DMS153 (cell line): ENCODE results near the gene CLN3.
A peak's percentile ranks its signal among the peaks of the same experiment; 100 is the strongest.
"Not testable (repeated sequence)": the region's sequence is repeated elsewhere in the genome, so short reads cannot be mapped to it uniquely, and the experiment has no call there.

Experiments
- DNase-seq: peaks from one replicate; lab custom pipeline; 2025; lab: John Stamatoyannopoulos, UW

Gene CLN3

DNA sequence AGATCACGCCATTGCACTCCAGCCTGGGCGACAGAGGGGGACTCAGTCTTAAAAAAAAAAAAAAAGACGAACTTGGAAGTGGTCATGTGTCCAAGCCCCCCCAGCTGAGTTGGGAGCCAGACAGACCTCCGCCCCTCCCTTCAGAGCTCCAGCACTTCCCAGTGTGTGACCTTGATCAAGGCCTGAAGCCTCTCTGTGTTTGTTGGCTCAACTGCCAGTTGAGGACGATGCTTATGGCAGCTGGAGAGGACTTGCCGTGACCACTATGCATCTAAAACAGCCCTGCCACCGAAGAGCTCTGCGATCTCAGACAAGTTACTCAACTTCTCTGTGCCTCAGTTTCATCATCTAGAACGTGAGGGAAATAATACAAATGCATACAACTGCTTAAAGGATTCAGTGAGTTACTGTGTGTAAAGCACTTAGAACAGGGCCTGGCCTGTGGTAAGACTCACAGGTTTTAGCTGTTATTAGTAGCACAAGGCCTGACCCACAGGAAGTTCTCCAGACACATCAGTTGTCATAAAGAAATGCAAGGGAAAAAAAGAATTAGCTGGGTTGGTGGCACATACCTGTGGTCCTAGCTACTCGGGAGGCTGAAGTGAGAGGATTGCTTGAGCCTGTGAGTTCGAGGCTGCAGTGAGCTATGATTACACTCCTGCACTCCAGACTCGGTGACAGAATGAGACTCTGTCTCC lies 21.8 kb upstream of the CLN3 start:
- no peak for DNase-seq

DNA sequence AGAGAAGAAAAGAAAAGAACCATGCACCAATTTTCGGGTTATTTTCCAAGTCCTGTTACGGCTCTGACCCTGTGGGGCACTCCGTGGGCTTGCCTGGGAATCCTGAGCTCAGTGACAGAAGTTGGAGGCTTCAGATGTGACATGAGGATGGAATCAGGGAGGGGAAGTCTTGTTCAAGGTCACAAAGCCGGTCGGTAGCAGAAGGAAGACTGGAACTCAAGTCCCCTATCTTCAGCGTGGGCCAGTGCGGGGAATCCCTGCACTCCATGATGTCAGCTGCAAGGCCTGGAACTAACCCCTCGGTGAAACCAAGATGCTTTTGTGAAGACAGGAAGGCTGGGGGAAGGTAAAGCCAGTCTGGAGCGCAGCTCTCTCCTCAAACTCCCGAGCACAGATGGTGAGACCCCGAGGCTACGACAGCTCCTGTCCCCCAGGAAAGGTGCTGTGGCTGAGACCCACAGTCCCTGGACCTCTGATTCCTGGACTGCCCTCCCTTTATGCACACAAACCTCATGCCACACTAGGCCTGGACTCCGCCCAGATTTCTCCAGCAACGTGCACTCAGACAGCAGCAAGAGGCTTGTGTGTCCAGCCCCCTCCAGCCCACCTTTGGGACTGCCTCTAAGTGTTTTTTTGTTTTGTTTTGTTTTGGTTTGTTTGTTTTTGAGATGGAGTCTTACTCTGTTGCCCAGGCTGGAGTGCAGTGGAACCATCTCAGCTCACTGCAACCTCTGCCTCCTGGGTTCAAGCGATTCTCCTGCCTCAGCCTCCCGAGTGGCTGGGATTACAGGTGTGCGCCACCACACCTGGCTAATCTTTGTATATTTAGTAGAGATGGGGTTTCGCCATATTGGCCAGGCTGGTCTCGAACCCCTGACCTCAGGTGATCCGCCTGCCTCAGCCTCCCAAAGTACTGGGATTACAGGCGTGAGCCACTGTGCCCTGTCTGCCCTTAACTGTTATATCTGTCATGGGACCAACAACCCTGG lies 20.2 kb upstream of the CLN3 start:
- DNase-seq: no peak

DNA sequence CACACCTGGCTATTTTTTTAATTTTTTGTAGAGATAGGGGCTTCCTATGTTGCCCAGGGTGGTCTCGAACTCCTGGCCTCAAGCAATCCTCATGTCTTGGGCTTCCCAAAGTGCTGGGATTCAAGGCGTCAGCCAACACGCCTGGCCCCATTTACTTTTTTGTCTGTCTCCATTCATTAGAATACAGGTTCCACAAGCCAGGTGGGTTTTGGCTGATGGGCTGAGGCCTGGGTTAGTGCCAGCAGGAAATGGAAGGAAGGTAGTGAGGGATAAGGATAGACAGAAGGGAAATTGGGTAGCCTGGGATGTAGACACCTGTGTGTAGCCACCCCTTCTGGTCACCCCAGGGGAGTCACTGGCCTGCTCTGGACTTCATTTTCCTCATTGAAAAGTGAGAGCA lies 19.2 kb upstream of the CLN3 start:
- DNase-seq: no peak

DNA sequence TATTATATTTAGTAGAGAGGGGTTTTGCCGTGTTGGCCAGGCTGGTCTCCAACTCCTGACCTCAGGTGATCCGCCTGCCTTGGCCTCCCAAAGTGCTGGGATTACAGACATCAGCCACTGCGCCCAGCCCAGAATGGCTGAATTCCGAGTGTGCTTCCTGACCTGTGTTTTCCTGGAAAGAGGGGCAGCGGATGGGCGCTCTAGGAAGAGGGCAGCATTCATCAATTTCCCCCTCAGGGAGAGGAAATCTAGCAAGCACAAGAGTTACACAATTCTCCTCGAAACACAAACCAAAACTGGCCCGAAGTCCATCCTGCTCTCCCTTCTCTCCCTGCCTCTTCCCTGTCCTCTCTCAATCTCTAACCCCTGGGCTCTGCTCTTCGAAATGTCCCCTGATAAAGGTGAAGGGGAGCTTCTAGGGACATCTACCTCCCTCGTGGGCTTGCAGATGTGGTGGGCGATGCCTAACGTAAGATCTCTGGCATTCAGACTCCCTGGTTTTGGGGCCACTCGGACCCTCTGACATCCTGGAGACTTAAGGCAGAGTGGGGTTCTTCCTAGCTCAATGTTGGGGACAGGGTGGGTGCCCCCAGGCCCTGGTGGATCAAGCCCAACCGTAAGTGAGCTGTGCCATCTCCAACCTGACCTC lies 13.7 kb upstream of the CLN3 start:
- no peak for DNase-seq

DNA sequence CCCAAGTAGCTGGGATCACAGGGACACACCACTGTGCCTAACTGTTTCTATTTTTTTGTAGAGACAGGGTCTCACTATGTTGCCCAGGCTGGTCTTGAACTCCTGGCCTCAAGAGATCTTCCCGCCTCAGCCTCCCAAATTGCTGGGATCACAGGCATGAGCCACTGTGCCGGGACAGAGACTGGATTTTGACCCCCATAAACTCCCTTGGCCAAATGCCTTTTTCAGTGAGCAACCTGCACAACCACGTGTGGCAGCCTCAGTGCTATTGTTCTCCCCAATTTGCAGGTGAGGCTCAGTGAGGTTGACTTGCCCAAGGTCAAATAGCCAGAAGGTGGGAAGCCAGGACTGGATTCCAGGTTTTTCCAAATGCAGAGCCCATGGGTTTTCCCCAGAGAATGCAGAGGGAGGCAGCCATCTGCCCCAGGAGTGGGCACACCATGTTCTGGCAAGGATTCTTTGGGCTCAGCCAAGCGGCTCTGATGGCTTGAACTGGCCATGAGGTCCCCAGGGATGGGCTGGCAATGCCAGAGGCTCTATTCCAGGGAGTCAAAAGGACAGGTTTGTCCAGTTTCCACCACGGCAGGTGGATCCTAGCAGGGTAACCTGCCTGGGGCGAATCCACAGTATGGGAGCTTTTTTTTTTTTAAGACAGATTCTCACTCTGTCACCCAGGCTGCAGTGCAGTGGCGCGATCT lies 13.0 kb upstream of the CLN3 start:
- DNase-seq: peak; percentile 26

DNA sequence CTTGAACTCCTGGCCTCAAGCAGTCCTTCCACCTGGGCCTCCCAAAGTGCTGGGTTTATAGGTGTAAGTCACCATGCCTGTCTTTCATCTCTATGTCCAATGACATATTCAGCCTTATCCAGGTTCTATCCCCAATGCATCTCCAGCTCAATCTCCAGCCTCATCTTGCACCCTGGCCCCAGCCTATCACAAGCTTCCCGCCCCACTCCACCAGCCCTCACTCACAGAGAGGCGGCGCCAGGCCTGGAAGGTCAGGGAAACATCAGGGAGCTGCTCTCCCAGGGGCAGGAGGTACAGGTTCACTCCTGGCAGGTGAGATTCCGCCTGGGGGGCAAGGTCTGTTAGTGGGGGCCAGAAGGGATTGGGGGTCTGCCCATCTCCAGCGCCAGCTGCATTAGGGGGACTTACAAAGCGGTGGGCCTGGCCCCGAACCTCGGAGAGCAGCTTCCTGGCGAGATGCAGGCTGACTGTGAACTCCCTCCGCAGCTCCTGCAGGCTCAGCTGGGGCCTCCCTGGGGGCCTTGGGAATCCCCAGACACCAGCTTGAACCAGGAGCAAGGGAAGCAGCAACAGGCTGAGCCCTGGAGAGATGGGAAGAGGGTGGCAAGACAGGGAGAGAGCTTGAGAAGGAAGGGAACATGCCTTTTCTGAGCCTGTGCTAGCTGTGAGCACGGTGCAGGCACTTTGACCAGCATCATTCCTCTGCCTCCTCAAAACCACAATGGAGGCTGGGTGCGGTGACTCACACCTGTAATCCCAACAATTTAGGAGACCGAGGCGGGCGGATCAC lies 11.8 kb upstream of the CLN3 start:
- DNase-seq: no peak

DNA sequence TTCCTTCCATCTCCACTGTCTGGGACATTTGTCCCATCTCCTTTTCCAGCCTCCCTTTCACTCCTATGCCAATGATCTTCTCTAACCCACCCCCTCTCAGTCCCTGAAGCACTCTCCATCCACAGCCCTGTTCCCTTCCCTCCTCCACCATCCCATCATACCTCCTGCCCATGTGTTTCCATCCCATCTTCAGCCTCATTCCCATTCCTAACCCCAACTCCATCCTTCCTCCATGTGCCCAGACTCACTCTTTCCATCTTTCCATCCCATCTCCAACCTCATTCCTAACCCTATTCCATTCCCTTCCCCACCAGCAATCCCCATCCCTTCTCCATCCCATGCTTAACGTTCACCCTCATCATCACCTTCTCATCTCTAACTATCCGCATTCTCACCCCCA lies 10.4 kb upstream of the CLN3 start:
- DNase-seq: no peak

DNA sequence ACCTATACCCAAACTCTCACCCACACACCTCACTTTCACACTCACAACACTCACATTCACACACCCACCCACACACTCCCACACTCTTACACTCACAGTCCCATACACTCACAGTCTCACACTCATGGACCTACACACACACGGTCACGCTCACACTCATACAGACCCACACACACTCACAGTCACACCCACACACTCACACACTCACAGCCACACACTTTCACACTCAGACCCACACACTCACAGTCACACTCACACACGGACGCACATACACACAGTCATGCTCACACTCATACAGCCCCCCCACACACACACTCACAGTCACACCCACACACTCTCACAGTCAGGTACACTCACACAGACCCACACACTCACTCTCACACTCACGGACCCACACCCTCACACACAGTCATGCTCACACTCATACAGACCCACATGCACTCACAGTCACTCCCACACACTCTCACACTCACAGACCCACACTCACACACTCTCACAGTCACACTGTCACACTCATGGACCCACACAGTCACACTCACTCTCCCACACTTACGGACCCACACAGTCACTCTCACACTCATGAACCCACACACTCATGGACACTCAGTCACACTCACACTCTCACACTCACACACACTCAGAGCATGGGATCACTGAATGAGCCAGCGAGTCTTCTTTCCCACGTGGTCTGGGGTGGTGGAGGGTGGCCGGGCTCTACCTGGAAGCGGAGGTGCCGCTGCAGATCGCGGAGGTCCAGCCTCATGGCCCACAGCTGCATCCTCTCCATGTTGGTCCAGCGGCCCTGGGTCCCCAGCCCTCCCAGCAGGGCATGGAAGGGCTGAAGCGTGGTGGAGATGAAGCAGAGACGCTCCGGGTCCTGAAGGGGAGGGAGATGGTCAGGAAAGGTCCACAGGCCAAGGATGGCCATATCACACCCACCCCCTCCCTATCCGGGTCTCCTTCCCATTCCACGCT lies 9.7 kb upstream of the CLN3 start:
- DNase-seq: no peak

DNA sequence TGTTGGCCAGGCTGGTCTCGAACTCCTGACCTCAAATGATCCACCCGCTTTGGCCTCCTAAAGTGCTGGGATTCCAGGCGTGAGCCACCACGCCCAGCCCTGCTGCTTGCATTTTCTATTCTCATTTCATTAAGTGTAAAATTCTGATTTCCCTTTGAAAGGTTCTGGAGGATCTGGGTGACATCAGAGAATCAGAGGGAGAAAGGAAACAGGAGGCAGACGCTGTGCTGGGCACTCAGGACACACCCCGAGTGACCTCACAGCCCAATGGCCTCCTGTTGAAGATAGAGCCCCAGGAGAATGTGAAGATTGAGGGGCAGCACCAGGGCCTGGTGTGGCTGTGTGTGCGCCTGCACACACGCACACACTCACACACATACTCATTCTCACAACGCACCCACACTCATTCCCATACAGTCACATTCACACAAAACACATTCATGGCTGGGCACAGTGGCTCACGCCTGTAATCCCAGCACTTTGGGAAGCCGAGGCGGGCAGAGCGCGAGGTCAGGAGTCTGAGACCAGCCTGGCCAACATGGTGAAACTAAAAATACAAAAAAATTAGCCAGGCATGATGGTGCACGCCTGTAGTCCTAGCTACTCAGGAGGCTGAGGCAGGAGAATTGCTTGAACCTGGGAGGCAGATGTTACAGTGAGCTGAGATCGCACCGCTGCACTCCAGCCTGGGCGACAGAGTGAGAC lies 8.8 kb upstream of the CLN3 start:
- not testable (repeated sequence) for DNase-seq

DNA sequence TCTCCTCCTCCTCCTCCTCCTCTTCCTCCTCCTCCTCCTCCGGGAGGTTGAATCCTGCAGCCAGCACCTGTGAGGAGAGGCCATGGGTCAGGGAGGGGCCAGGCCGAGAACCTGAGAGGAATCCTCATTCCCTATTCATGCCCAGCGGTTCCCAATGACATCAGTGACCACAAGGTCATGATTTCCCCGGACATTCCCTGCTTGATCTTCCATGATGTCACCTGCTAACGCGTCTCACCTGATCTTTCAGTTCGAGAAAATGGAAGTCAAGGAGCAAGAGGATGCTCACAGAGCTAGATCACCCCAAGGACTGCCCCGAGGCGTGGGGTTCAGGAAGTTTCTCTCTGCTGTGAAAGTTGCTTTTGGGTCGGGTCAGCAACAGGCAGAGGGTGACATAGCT lies 8.0 kb upstream of the CLN3 start:
- DNase-seq: no peak

DNA sequence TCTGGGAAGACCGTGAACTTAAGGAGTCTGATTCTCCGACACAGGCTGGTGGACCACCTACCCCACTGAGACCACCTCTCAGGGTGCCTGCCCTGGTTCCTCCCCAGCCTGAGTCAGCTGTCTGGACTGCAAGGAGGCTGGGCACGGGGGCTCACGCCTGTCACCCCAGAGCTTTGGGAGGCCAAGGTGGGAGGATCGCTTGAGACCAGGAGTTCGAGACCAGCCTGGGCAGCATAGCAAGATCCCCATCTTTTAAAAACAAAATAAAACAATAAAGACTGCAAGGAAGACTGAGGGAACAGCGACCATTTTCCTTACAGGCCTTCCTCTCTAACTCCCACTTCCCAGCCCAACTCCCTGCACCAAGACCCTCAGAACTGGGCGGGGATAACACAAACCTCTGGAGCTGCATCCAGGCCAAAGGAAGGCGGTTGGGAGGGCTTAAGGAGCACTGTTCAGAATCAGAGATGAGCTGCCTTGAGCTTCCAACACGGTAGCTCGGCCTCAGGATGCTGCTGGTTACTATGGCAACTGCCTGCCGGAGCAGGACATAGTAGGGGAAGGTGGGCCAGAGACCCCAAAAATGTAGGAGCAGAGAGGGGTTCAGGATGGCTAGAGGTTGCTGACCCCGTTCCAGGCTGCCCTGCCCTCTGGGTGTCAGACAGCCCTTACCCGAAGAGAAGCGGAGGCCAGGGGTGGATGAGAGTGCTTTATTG lies 7.0 kb upstream of the CLN3 start:
- no peak for DNase-seq

DNA sequence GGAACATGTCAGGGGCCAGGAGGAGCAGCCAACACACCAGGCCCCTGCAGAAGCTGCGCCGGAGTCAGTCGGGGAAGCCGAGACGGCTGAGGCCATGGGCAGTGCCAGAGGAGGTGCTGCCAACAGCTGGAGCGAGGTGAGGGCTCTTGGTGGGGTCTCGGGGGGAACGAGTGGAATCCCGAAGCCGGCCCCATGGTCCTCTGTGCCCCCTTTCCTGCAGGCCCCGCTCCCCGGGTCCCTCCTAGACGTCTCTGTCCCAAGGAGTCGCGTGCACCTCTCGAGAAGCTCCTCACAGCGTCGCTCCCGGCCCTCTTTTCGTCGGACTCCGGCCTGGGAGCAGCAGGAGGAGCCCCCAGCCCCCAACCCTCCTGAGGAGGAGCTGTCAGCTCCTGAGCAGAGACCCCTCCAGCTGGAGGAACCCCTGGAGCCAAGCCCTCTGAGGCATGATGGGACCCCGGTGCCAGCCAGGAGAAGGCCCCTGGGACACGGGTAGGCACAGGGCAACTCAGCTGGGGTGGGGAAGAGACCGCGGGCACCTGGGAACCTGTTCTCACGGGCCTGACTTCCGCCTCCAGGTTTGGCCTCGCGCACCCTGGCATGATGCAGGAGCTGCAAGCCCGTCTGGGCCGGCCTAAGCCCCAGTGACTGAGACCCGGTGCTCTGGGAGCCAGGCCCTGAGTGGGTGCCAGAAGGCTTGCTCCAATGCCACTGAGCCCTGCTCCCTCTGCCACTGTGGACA lies 6.2 kb upstream of the CLN3 start:
- no peak for DNase-seq

DNA sequence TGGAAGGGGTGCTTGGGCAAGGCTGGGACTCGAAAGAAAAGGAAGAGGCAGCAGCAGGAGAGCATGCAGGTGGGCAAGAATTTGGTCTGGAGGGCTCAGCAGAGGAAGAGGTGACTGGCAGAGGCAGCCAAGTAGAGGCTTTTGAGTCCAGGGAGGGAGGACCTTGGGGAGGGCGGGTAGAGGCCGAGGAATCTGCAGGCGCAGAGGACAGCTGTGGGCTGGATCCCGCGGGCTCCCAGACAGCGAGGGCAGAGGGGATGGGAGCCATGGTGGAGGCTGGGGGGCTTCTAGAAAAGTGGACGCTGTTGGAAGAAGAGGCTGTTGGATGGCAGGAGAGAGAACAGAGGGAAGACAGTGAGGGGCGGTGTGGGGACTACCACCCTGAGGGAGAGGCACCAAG lies 5.5 kb upstream of the CLN3 start:
- no peak for DNase-seq

DNA sequence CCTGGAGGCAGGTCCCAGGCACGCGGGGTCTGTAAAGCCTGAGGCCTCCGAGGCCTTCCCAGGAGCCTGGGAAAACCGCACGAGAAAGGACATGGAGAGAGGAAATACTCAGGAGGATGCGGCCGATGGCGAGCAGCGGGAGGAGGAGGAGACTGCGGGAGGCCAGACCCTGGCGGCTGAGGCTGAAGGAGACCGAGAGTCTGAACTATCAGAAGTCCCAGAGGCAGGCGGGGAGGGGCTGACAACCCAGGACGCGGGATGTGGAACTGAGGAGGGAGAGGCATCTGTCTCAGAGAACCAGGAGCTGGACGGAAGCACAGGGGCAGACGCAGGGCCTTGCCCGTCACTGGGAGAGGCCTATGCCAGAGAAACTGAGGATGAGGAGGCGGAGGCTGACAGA lies 5.0 kb upstream of the CLN3 start:
- no peak for DNase-seq

DNA sequence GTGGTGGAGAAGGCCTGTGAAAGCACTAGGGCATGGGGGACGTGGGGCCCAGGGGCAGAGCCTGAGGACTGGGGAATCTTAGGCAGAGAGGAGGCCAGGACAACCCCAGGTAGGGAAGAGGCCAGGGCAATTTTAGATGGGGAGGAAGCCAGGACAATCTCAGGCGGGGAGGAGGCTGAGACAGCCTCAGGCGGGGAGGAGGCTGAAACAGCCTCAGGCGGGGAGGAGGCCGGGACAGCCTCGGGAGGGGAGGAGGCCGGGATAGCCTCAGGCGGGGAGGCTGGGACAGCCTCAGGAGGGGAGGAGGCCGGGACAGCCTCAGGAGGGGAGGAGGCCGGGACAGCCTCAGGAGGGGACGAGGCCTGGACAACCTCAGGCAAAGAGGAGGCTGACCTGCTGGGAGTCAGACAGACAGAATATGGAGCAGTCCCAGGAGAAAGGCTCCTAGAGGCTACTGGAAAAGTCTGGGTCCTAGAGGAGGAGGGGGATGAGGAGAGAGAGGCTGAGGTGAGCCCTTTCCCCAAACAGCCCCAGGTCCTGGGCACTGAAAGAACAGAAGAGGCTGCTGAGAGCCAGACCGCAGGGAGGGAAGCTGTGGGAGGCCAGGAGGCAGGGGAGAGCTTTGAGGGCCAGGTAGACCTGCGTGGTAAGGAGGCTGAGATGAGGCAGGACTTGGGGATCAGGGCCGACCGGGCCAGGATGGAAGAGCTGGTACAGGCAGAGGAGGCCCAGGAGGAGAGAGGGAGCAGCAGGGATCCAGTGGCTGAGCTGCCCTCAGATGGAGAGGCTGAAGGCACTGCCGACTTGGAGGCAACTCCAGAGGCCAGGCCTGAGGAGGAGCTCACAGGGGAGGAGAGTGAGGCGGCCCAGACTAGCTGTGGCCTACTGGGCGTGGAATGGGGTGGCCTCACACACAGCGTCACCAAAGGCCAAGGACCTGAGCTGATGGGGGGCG lies 4.2 kb upstream of the CLN3 start:
- no peak for DNase-seq

DNA sequence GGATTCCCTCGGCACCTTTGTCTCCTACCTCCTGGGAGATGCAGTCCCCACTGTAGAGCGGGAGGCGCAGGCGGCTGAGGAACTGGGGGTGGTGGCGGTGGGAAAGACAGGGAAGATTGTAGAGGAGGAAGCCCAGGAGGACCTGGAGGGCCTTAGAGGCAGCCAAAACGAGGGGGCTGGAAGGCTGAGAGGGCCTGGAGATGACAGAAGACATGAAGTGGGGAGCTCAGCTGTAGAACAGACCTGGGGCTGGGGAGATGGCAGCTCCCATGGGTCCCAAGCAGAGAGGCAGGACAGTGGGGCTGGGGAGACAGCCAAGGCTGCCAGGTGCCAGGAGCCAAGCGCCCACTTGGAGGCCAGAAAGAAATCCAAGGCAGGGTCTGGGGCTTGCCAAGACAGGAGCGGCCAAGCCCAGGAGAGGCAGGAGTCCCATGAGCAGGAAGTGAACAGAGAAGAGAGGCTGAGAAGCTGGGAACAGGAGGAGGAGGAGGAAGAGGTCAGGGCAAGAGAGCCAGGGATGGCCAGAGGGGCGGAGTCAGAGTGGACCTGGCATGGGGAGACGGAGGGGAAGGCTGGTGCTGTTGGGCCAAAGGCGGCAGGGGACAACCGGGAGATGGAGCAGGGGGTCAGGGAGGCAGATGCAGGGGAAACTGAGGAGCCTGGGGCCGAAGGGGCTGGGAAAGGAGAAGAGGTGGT lies 3.4 kb upstream of the CLN3 start:
- DNase-seq: no peak
